PC-3 (cell line): Measurements from ENCODE around the gene ADGRF3.
"Not testable (repeated sequence)": the region's sequence is repeated elsewhere in the genome, so short reads cannot be mapped to it uniquely, and the experiment has no call there.

Experiments used
- EZH2phosphoT487 ChIP-seq: fragments of 300-600 bp; sonication (generic); IDR thresholded peaks from 2 replicates; pipeline ENCODE4 v1.6.1; 2018; ENCODE audit warnings: mild to moderate bottlenecking, antibody characterized with exemption, low read length, borderline replicate concordance
- TF ChIP-seq, protein P1 (sequence below): fragments of 300-600 bp; sonication (generic); conservative IDR thresholded peaks from 2 replicates; pipeline ENCODE4 v1.5.1; 2017; ENCODE audit warnings: antibody characterized with exemption, low read depth, mild to moderate bottlenecking, low read length

DNA sequence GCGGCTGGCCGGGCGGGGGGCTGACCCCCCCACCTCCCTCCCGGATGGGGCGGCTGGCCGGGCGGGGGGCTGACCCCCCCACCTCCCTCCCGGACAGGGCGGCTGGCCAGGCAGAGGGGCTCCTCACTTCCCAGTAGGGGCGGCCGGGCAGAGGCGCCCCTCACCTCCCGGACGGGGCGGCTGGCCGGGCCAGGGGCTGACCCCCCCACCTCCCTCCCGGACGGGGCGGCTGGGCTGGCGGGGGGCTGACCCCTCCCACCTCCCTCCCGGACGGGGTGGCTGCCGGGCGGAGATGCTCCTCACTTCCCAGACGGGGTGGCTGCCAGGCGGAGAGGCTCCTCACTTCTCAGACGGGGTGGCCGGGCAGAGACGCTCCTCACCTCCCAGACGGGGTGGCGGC, 24.3 kb upstream of the ADGRF3 start:
- TF ChIP-seq, protein P1, sequence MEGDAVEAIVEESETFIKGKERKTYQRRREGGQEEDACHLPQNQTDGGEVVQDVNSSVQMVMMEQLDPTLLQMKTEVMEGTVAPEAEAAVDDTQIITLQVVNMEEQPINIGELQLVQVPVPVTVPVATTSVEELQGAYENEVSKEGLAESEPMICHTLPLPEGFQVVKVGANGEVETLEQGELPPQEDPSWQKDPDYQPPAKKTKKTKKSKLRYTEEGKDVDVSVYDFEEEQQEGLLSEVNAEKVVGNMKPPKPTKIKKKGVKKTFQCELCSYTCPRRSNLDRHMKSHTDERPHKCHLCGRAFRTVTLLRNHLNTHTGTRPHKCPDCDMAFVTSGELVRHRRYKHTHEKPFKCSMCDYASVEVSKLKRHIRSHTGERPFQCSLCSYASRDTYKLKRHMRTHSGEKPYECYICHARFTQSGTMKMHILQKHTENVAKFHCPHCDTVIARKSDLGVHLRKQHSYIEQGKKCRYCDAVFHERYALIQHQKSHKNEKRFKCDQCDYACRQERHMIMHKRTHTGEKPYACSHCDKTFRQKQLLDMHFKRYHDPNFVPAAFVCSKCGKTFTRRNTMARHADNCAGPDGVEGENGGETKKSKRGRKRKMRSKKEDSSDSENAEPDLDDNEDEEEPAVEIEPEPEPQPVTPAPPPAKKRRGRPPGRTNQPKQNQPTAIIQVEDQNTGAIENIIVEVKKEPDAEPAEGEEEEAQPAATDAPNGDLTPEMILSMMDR = not testable (repeated sequence)
- TF ChIP-seq EZH2phosphoT487 = not testable (repeated sequence)
